OCI-LY1 (cell line): Measurements from ENCODE around the gene BOC.

ENCODE experiments used
- H2AFZ ChIP-seq: fragments of 200-600 bp; sonication (generic), shearing (Covaris generic); 2 replicates; pipeline ENCODE4 v1.6.0; 2014; ENCODE audit warnings: antibody characterized with exemption, mild to moderate bottlenecking, low read length
- H3F3A ChIP-seq: fragments of 200-600 bp; sonication (generic), shearing (Covaris generic); 2 replicates; pipeline ENCODE4 v1.6.0; 2014; ENCODE audit warnings: mild to moderate bottlenecking, antibody characterized with exemption, low read length, moderate library complexity; ENCODE audit not compliant: insufficient read depth
- H3K27ac ChIP-seq: fragments of 200-600 bp; sonication (generic); 2 replicates; pipeline ENCODE4 v1.5.1; 2014; ENCODE audit warnings: low read length, mixed run types, mild to moderate bottlenecking, low read depth; ENCODE audit not compliant: poor library complexity, severe bottlenecking
- H3K27me3 ChIP-seq: fragments of 200-600 bp; sonication (generic); 2 replicates; pipeline ENCODE4 v1.6.0; 2014; ENCODE audit warnings: antibody characterized with exemption, mild to moderate bottlenecking, low read length, moderate library complexity; ENCODE audit not compliant: insufficient read depth
- H3K36me3 ChIP-seq: fragments of 200-600 bp; sonication (generic); 2 replicates; pipeline ENCODE4 v1.6.1; 2014; ENCODE audit warnings: mild to moderate bottlenecking, antibody characterized with exemption, low read length, moderate library complexity, mixed read lengths; ENCODE audit not compliant: insufficient read depth
- H3K4me1 ChIP-seq: fragments of 200-600 bp; sonication (generic); 2 replicates; pipeline ENCODE4 v1.5.1; 2014; ENCODE audit warnings: mild to moderate bottlenecking, low read length, moderate library complexity; ENCODE audit not compliant: insufficient read depth, severe bottlenecking
- H3K4me2 ChIP-seq: fragments of 200-600 bp; sonication (generic), shearing (Covaris generic); 2 replicates; pipeline ENCODE4 v1.6.1; 2014; ENCODE audit warnings: low read length
- H3K4me3 ChIP-seq: fragments of 200-600 bp; sonication (generic); 2 replicates; pipeline ENCODE4 v1.5.1; 2014; ENCODE audit warnings: low read length, low read depth, mild to moderate bottlenecking, mixed read lengths; ENCODE audit not compliant: poor library complexity, severe bottlenecking
- H3K79me2 ChIP-seq: fragments of 200-600 bp; shearing (Covaris generic); 2 replicates; pipeline ENCODE4 v1.6.1; 2016; ENCODE audit warnings: mixed run types, low read length, mixed read lengths; ENCODE audit not compliant: insufficient read depth
- H3K9ac ChIP-seq: fragments of 200-600 bp; sonication (generic), shearing (Covaris generic); 2 replicates; pipeline ENCODE4 v1.6.1; 2014; ENCODE audit warnings: mild to moderate bottlenecking, low read length, mixed read lengths
- H3K9me2 ChIP-seq: fragments of 200-600 bp; sonication (generic), shearing (Covaris generic); 2 replicates; pipeline ENCODE4 v1.6.1; 2014; ENCODE audit warnings: low read depth, mild to moderate bottlenecking, low read length, mixed read lengths
- H3K9me3 ChIP-seq: fragments of 200-600 bp; shearing (Covaris generic); 2 replicates; pipeline ENCODE4 v1.6.1; 2014; ENCODE audit warnings: low read length, mixed read lengths
- H4K20me1 ChIP-seq: fragments of 200-600 bp; sonication (generic), shearing (Covaris generic); 2 replicates; pipeline ENCODE4 v1.6.0; 2016; ENCODE audit warnings: mild to moderate bottlenecking, low read length; ENCODE audit not compliant: insufficient read depth
- CTCF ChIP-seq: fragments of 200-600 bp; sonication (generic), shearing (Covaris generic); IDR thresholded peaks from 2 replicates; pipeline ENCODE4 v1.5.1; 2017; ENCODE audit warnings: mild to moderate bottlenecking, antibody characterized with exemption, low read length, moderate library complexity, mixed read lengths
- EZH2 ChIP-seq: fragments of 200-600 bp; sonication (generic), shearing (Covaris generic); IDR thresholded peaks from 2 replicates; pipeline ENCODE4 v1.8.0; 2017; ENCODE audit warnings: borderline replicate concordance, mixed run types, mild to moderate bottlenecking, antibody characterized with exemption, low read length, moderate library complexity, mixed read lengths

Gene BOC

GRCh38 chr3:113287803-113288648 lies 76.7 kb downstream of the BOC start:
- no peaks in the 10 kb centered on the region for H3F3A ChIP-seq
- no peaks in the 10 kb centered on the region for H4K20me1 ChIP-seq
- H3K4me1 ChIP-seq, result no peaks in the 10 kb centered on the region
- H3K4me3 ChIP-seq, result no peak overlapping the region
- TF ChIP-seq EZH2 (no peak), CTCF (peak; percentile 96)
- no peak overlapping the region for H3K9ac ChIP-seq
- no peaks in the 10 kb centered on the region for H3K27me3 ChIP-seq
- H3K36me3 ChIP-seq, result no peaks in the 10 kb centered on the region
- H3K9me2 ChIP-seq, result no peaks in the 10 kb centered on the region
- no peak overlapping the region for H3K4me2 ChIP-seq
- no peaks in the 10 kb centered on the region for H3K9me3 ChIP-seq
- no peaks in the 10 kb centered on the region for H3K79me2 ChIP-seq
- H2AFZ ChIP-seq, result no peak overlapping the region
- H3K27ac ChIP-seq, result no peak overlapping the region

GRCh38 chr3:113288881-113289280 lies 77.5 kb downstream of the BOC start:
- H3K9me2 ChIP-seq, result no peaks in the 10 kb centered on the region
- no peaks in the 10 kb centered on the region for H3K36me3 ChIP-seq
- H3K4me1 ChIP-seq, result no peaks in the 10 kb centered on the region
- H3K9me3 ChIP-seq, result no peaks in the 10 kb centered on the region
- H3K79me2 ChIP-seq, result no peaks in the 10 kb centered on the region
- H3F3A ChIP-seq, result no peaks in the 10 kb centered on the region
- TF ChIP-seq CTCF (no peak), EZH2 (no peak)
- no peak overlapping the region for H3K27ac ChIP-seq
- H4K20me1 ChIP-seq, result no peaks in the 10 kb centered on the region
- H3K4me2 ChIP-seq, result no peak overlapping the region
- H2AFZ ChIP-seq, result no peak overlapping the region
- H3K9ac ChIP-seq, result no peak overlapping the region
- H3K27me3 ChIP-seq, result no peaks in the 10 kb centered on the region
- no peak overlapping the region for H3K4me3 ChIP-seq

- TF ChIP-seq EZH2 (no peak), CTCF (no peak)
- no peak overlapping the region for H3K27ac ChIP-seq
- no peaks in the 10 kb centered on the region for H3K4me1 ChIP-seq
- no peaks in the 10 kb centered on the region for H4K20me1 ChIP-seq
- no peak overlapping the region for H3K4me3 ChIP-seq
- H3K9ac ChIP-seq, result no peak overlapping the region
- no peaks in the 10 kb centered on the region for H3K27me3 ChIP-seq
- H3K9me2 ChIP-seq, result no peaks in the 10 kb centered on the region
- no peaks in the 10 kb centered on the region for H3K36me3 ChIP-seq
- H3K79me2 ChIP-seq, result no peaks in the 10 kb centered on the region
- no peak overlapping the region for H3K4me2 ChIP-seq
- no peaks in the 10 kb centered on the region for H3F3A ChIP-seq
- H2AFZ ChIP-seq, result no peak overlapping the region
- no peaks in the 10 kb centered on the region for H3K9me3 ChIP-seq
These were observed 80.2 kb downstream of the BOC start for GRCh38 chr3:113291572-113291971.
